Osteoblast (primary cell): ENCODE data around the gene CDR2. TPM values are rescaled to one million over a fixed set of nuclear protein-coding genes. Genes with fewer than 3 reads are reported as not detected.

Experiments used
- DNase-seq: peaks from one replicate; pipeline ENCODE4 v3.0.0; 2011; ENCODE audit warnings: low spot score, mixed read lengths; ENCODE audit not compliant: insufficient read length; ENCODE audit errors: missing footprints
- H2AFZ ChIP-seq: 2 replicates; pipeline ENCODE4 v1.6.0; 2011; ENCODE audit warnings: mild to moderate bottlenecking, low read length
- H3K27ac ChIP-seq: 2 replicates; pipeline ENCODE4 v1.5.1; 2011; ENCODE audit warnings: mild to moderate bottlenecking, low read depth, low read length, moderate library complexity
- H3K27me3 ChIP-seq: 2 replicates; pipeline ENCODE4 v1.6.0; 2012; ENCODE audit warnings: mild to moderate bottlenecking, control low read depth, inconsistent platforms, low read length, moderate library complexity; ENCODE audit not compliant: insufficient read depth
- H3K36me3 ChIP-seq: 2 replicates; pipeline ENCODE4 v1.5.1; 2011; ENCODE audit warnings: mild to moderate bottlenecking, low read length, control low read depth, moderate library complexity; ENCODE audit not compliant: insufficient read depth
- H3K4me1 ChIP-seq: 2 replicates; pipeline ENCODE4 v1.5.1; 2011; ENCODE audit warnings: mild to moderate bottlenecking, low read length, control low read depth, moderate library complexity; ENCODE audit not compliant: insufficient read depth
- H3K4me2 ChIP-seq: 2 replicates; pipeline ENCODE4 v1.6.0; 2011; ENCODE audit warnings: mild to moderate bottlenecking, low read length; ENCODE audit not compliant: insufficient read depth
- H3K4me3 ChIP-seq: fragments of 200-600 bp; sonication (generic); 3 replicates; pipeline ENCODE4 v1.5.1; 2012; ENCODE audit warnings: mild to moderate bottlenecking, low read length, inconsistent platforms; ENCODE audit not compliant: insufficient read depth
- H3K79me2 ChIP-seq: 2 replicates; pipeline ENCODE4 v1.6.0; 2012; ENCODE audit warnings: mild to moderate bottlenecking, low read length, control low read depth, inconsistent platforms; ENCODE audit not compliant: insufficient read depth
- H3K9me3 ChIP-seq: 2 replicates; pipeline ENCODE4 v1.5.1; 2011; ENCODE audit warnings: low read depth, low read length, control low read depth
- H4K20me1 ChIP-seq: 2 replicates; pipeline ENCODE4 v1.6.0; 2012; ENCODE audit warnings: mild to moderate bottlenecking, low read length, control low read depth; ENCODE audit not compliant: insufficient read depth
- total RNA-seq: library from RNA; depleted of rRNA; stranded (reverse); fragments of >200 nt; gene quantifications from 2 replicates; pipeline ENCODE4 v1.2.3, GENCODE V29; 2012
- TF ChIP-seq, protein P1 (sequence below): IDR thresholded peaks from 2 replicates; pipeline ENCODE4 v1.5.1; 2011; ENCODE audit warnings: mild to moderate bottlenecking, low read depth, low read length, moderate library complexity; ENCODE audit errors: extremely low read depth

CDR2 gene
- 49.5 and 52.5 TPM in 2 replicates for total RNA-seq

DNA sequence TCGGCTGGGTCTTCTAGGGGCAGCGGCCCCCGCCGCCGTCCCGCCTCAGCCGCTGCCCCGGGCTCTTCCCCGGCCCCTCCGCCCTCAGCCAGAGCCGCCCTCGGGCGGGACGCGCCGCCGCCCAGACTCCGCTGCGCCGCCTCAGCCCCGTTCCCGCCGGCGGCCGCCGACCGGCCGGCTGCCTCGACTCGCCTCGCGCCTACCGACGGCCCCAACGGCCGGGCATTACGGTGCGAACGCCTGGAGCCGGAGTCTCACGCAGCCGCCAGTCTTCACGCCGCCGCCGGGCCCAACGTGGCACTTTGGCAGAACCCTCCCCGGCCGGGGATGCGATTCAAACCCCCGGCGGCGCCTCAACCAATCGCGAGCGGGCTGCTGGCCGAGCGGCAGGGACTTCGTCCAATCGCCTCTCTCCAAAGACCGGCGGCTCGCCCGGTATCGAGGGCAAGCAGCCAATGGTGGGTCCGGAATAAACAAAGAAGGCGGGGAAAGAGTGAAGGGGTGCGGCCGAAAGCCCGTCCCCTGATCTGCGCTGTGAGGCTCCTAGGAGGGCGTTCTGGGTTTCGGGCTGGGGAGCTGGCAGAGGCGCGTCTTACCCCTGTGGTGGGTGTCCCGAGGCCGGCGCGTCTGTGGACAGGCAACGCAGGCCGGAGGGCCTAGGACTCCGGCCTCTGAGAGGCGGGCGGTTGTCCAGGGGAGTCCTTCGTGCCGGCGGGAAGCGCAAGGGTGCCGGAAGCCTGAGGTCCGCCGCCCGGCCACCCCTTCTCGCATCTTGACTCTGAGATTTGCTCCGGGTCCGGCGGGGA lies at the start of gene CDR2:
TSS of gene CDR2 (minus strand) at position 309 of the 806 bp plus-strand sequence. CDS start 310 bp downstream, outside the sequence.
- Histone ChIP-seq H3K36me3 (peaks cover 13% of the 10 kb centered on the region), H3K27me3 (no peaks in the 10 kb centered on the region), H3K27ac (peak within 1 kb of the TSS; percentile 79), H3K4me2 (peak within 1 kb of the TSS; percentile 98), H3K79me2 (peaks cover 51% of the 10 kb centered on the region), H4K20me1 (peaks cover 39% of the 10 kb centered on the region), H3K4me1 (peaks cover 32% of the 10 kb centered on the region), H3K4me3 (peak within 1 kb of the TSS; percentile 93), H3K9me3 (no peaks in the 10 kb centered on the region), H2AFZ (peak within 1 kb of the TSS; percentile 90)
- DNase-seq: peak; percentile 99
- TF ChIP-seq, protein P1, sequence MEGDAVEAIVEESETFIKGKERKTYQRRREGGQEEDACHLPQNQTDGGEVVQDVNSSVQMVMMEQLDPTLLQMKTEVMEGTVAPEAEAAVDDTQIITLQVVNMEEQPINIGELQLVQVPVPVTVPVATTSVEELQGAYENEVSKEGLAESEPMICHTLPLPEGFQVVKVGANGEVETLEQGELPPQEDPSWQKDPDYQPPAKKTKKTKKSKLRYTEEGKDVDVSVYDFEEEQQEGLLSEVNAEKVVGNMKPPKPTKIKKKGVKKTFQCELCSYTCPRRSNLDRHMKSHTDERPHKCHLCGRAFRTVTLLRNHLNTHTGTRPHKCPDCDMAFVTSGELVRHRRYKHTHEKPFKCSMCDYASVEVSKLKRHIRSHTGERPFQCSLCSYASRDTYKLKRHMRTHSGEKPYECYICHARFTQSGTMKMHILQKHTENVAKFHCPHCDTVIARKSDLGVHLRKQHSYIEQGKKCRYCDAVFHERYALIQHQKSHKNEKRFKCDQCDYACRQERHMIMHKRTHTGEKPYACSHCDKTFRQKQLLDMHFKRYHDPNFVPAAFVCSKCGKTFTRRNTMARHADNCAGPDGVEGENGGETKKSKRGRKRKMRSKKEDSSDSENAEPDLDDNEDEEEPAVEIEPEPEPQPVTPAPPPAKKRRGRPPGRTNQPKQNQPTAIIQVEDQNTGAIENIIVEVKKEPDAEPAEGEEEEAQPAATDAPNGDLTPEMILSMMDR: no peak

- Histone ChIP-seq H3K27ac (no peak overlapping the region), H3K4me1 (peaks cover 16% of the 10 kb centered on the region), H3K27me3 (no peaks in the 10 kb centered on the region), H3K9me3 (no peaks in the 10 kb centered on the region), H3K4me3 (no peak overlapping the region), H3K79me2 (peaks cover 2% of the 10 kb centered on the region), H3K36me3 (peaks cover 7% of the 10 kb centered on the region), H4K20me1 (no peaks in the 10 kb centered on the region), H2AFZ (no peak overlapping the region), H3K4me2 (no peak overlapping the region)
- DNase-seq: no peak
- TF ChIP-seq, protein P1: no peak
Measured at GRCh38 chr16:22423716-22424115, 49.3 kb upstream of the CDR2 start.

DNA sequence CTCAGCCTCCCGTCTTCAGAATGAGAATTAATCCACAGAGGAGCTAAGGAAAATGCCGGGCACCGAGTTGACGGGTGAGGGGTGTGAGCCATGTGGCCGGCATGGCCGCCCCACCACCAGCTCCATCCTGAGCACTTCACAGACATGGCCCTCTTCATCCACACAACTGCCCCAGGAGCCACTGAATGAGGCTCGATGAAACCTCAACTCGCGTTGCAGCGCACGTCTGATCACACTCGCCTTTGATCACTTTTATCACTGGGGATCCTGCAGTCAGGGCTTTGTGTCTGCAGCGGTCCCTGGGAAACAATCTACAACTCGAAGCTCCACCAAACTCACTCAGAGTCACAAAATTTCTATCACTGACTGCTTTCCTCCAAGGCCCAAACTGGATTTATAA lies 46.7 kb upstream of the CDR2 start:
- Histone ChIP-seq H2AFZ (no peak overlapping the region), H4K20me1 (no peaks in the 10 kb centered on the region)

More for the DNA sequence above, 46.7 kb upstream of the CDR2 start:
- Histone ChIP-seq H3K36me3 (peaks cover 5% of the 10 kb centered on the region), H3K4me3 (no peak overlapping the region), H3K9me3 (no peaks in the 10 kb centered on the region), H3K4me1 (peaks cover 16% of the 10 kb centered on the region), H3K79me2 (peaks cover 2% of the 10 kb centered on the region), H3K27me3 (no peaks in the 10 kb centered on the region), H3K4me2 (no peak overlapping the region), H3K27ac (no peak overlapping the region)
- DNase-seq: no peak
- TF ChIP-seq, protein P1: no peak
